Astrocyte of the spinal cord (primary cell): ENCODE data around the gene RNF115.

Experiments
- DNase-seq: peaks from one replicate; pipeline ENCODE4 v3.0.0; 2011; ENCODE audit warnings: low read depth, low spot score
- H3K4me3 ChIP-seq: 2 replicates; pipeline ENCODE4 v1.5.1; 2011; ENCODE audit warnings: low read depth, mild to moderate bottlenecking, low read length, moderate library complexity
- in situ Hi-C: cut with HindIII; loops from 2 replicates; pipeline ENCODE4 v1.10.0; 2017; ENCODE audit warnings: low sequenced_read_pairs
- TF ChIP-seq, protein P1 (sequence below): IDR thresholded peaks from 2 replicates; pipeline ENCODE4 v1.5.1; 2012; ENCODE audit warnings: low read depth, mild to moderate bottlenecking, low read length, inconsistent platforms

Gene RNF115

DNA sequence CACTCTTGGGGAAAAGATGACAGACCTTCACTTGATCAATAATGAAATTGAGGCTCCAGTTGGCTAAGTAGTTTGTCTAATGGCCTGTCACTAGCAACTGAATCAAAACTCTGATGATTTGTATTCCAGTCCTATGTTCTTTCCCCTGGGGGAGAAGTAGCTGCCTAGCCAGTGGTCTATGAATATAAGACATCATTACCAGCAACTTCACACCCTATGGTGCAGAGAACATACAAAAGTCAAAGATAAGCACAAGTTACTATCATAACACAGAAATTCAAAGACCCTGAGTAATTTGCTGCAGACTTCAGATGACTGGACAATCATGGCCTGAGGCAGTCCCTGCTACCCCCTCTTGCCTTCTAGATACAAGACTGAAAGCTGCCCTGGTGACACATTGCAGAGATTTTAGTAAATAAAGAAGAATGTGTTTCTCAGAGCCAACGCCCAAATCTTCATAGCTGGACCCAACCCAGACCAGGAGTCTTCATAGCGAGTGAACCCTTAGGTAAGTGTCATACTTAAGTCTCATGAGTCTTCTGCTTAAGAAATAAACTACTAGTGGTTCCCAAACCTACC, 117.7 kb downstream of the RNF115 start:
- no peak overlapping the region for H3K4me3 ChIP-seq
- in situ Hi-C loops = no loop called here
- no peak for DNase-seq
- TF ChIP-seq, protein P1, sequence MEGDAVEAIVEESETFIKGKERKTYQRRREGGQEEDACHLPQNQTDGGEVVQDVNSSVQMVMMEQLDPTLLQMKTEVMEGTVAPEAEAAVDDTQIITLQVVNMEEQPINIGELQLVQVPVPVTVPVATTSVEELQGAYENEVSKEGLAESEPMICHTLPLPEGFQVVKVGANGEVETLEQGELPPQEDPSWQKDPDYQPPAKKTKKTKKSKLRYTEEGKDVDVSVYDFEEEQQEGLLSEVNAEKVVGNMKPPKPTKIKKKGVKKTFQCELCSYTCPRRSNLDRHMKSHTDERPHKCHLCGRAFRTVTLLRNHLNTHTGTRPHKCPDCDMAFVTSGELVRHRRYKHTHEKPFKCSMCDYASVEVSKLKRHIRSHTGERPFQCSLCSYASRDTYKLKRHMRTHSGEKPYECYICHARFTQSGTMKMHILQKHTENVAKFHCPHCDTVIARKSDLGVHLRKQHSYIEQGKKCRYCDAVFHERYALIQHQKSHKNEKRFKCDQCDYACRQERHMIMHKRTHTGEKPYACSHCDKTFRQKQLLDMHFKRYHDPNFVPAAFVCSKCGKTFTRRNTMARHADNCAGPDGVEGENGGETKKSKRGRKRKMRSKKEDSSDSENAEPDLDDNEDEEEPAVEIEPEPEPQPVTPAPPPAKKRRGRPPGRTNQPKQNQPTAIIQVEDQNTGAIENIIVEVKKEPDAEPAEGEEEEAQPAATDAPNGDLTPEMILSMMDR = no peak

DNA sequence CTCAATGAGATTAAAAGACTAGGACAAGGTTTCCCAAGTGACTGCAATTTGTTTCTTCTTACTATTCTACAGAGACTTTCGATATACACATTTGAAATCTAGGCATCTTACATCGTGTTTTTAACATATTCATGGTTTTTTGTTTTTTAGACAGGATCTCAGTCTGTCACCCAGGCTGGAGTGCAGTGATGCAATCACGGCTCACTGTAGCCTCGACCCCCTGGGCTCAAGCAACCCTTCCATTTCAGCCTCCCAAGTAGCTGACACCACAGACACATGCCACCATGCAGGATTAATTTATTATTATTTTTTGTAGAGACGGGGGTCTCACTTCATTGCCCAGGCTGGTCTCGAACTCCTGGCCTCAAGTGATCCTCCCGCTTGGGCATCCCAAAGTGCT, 118.3 kb downstream of the RNF115 start:
- in situ Hi-C loops = no loop called here
- TF ChIP-seq, protein P1 = no peak

DNA sequence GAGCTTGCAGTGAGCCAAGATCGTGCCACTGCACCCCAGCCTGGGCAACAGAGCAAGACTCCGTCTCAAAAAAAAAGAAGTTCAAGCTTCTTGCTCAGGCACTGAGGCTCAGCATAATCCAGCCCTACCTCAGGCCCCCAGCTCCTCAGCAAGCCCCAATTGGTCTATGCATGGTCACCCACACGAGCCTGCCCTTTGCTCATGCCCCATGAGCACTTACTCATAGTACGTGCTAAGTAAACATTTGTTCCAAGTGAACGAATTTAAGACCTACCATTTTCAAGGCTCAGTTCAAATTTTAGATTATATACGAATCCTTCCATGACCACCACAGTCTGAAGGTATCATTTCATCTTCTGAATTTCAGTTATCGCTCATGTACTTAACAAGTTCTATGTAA, 121.1 kb downstream of the RNF115 start:
- H3K4me3 ChIP-seq = no peak overlapping the region
- in situ Hi-C loops = no loop called here
- TF ChIP-seq, protein P1 = no peak
- DNase-seq = no peak

More for the DNA sequence above, 118.3 kb downstream of the RNF115 start:
- H3K4me3 ChIP-seq = no peak overlapping the region
- no peak for DNase-seq

DNA sequence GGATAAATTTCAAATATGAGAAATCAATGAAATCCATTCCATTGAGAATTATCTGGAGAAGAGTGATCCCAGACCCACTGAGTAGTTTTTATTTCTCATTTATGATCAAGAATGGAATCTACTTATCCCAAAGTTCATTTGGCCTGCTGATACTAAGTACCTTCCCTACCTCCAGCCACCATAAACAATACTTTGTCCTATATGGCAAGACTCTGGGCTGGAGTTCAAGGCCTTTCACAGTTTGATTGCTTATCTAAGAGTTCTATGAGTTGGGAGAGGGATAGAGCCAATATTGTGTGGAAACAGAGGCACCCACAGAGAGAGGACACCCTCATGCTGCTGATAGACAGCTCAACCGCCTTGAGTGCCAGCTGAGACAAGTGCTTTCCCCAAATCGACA, 121.8 kb downstream of the RNF115 start:
- DNase-seq = no peak
- in situ Hi-C loops = no loop called here
- TF ChIP-seq, protein P1 = no peak
- no peak overlapping the region for H3K4me3 ChIP-seq

DNA sequence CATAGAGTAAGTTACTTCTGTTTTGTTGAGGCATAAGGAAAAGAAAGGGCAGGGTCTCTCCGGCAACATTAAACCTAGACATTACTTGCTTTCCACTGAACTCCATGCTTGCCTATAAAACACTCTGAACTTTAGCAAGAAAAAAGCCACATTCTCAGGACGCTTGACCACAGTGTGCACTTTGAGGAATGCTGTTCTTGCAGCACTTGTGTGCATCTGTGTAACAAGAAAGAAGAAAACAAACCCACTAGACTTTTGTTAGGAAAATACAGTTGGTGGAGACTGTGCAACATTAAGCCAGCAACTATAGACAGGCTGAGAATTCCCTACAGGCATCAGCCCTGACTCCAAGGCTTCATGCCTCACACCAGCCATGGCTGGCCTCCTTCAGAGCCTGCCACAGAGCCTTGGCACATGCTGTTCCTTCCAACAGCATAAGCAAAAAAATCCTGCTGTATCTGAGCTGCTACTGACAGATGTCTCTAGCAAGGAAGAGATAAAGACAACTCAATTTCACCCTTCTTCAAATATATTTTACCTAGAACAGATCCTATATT, 122.5 kb downstream of the RNF115 start:
- DNase-seq = peak; percentile 22
- in situ Hi-C loops = no loop called here
- H3K4me3 ChIP-seq = no peak overlapping the region
- TF ChIP-seq, protein P1 = no peak

DNA sequence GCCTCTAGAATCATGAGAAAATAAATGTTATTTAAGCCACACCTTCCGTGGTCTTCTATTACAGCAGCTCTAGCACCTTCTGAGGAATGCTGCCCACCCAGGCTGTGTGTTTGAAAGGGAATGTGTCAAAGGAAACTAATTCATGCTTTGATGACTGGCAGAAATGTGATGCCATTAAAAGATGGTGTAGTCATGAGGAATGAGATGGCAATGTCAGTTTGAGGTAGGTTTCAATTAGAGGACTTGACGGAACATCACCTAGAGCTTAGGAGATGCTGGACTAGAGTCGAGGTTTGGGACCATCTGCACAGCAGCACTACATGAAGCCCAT, 127.3 kb downstream of the RNF115 start:
- in situ Hi-C loops = no loop called here
- TF ChIP-seq, protein P1 = no peak
- DNase-seq = no peak
- H3K4me3 ChIP-seq = no peak overlapping the region
